Loucy (cell line): ENCODE data around the gene MRPL42.

Experiments
- H2AFZ ChIP-seq: fragments of 200-600 bp; sonication (generic); 2 replicates; pipeline ENCODE4 v1.6.0; 2016; ENCODE audit warnings: antibody characterized with exemption, mild to moderate bottlenecking, low read length, moderate library complexity
- H3F3A ChIP-seq: fragments of 200-600 bp; 2 replicates; pipeline ENCODE4 v1.6.0; 2016; ENCODE audit warnings: antibody characterized with exemption, low read depth, mild to moderate bottlenecking
- H3K27me3 ChIP-seq: fragments of 200-600 bp; sonication (generic); 2 replicates; pipeline ENCODE4 v1.6.1; 2014; ENCODE audit warnings: low read length, mild to moderate bottlenecking; ENCODE audit not compliant: insufficient read depth, poor library complexity, severe bottlenecking
- H3K36me3 ChIP-seq: fragments of 200-600 bp; sonication (generic); 2 replicates; pipeline ENCODE4 v1.6.1; 2016; ENCODE audit warnings: low read length; ENCODE audit not compliant: insufficient read depth
- H3K4me1 ChIP-seq: fragments of 200-600 bp; sonication (generic); 2 replicates; pipeline ENCODE4 v1.5.1; 2014; ENCODE audit warnings: low read length, mild to moderate bottlenecking; ENCODE audit not compliant: insufficient read depth, poor library complexity, severe bottlenecking
- H3K4me2 ChIP-seq: fragments of 200-600 bp; sonication (generic); 2 replicates; pipeline ENCODE4 v1.6.0; 2014; ENCODE audit warnings: antibody characterized with exemption, low read length, low read depth, mild to moderate bottlenecking; ENCODE audit not compliant: poor library complexity, severe bottlenecking
- H3K4me3 ChIP-seq: fragments of 200-600 bp; sonication (generic); 2 replicates; pipeline ENCODE4 v1.5.1; 2014; ENCODE audit warnings: low read length, mild to moderate bottlenecking, mixed read lengths; ENCODE audit not compliant: poor library complexity, severe bottlenecking
- H3K79me2 ChIP-seq: fragments of 200-600 bp; sonication (generic); 2 replicates; pipeline ENCODE4 v1.6.1; 2014; ENCODE audit warnings: low read length; ENCODE audit not compliant: insufficient read depth
- H3K9ac ChIP-seq: fragments of 200-600 bp; sonication (generic); 2 replicates; pipeline ENCODE4 v1.6.0; 2014; ENCODE audit warnings: mild to moderate bottlenecking, low read depth, low read length, moderate library complexity; ENCODE audit not compliant: poor library complexity, severe bottlenecking
- H3K9me2 ChIP-seq: fragments of 200-600 bp; sonication (generic); replicated peaks from 2 replicates; pipeline ENCODE4 v1.6.1; 2016; ENCODE audit warnings: low read depth, low read length, mixed read lengths
- H3K9me3 ChIP-seq: fragments of 200-600 bp; sonication (generic); 2 replicates; pipeline ENCODE4 v1.6.1; 2014; ENCODE audit warnings: mild to moderate bottlenecking, antibody characterized with exemption, low read length, low read depth; ENCODE audit not compliant: insufficient read depth
- H4K20me1 ChIP-seq: fragments of 200-600 bp; sonication (generic); 2 replicates; pipeline ENCODE4 v1.6.0; 2014; ENCODE audit warnings: antibody characterized with exemption, low read length, mild to moderate bottlenecking; ENCODE audit not compliant: insufficient read depth, poor library complexity, severe bottlenecking
- EZH2phosphoT487 ChIP-seq: fragments of 200-600 bp; IDR thresholded peaks from 2 replicates; pipeline ENCODE4 v1.6.1; 2018; ENCODE audit warnings: antibody characterized with exemption, mild to moderate bottlenecking, moderate library complexity, borderline replicate concordance
- TF ChIP-seq, protein P1 (sequence below): fragments of 200-600 bp; sonication (generic); conservative IDR thresholded peaks from 2 replicates; pipeline ENCODE4 v1.5.1; 2014; ENCODE audit warnings: mild to moderate bottlenecking, antibody characterized with exemption, low read length

Gene MRPL42

DNA sequence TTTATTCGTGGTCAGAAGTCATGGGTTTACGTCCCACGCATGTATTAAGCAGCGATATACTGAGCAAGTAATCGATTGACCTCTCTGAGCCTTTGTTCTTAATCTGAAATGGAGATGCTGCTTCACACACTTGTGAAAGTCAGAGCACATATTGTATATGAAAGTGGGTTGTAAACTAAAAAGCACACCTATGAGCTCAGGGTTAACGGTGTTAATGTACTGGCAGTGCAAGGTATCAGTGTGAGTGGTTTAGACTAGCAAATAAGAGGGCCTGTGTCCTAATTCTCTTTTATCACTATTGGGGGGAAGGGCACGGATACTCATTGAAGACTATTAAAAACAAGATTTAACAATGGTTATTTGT is 676 bp downstream of the MRPL42 start:
- TF ChIP-seq, protein P1, sequence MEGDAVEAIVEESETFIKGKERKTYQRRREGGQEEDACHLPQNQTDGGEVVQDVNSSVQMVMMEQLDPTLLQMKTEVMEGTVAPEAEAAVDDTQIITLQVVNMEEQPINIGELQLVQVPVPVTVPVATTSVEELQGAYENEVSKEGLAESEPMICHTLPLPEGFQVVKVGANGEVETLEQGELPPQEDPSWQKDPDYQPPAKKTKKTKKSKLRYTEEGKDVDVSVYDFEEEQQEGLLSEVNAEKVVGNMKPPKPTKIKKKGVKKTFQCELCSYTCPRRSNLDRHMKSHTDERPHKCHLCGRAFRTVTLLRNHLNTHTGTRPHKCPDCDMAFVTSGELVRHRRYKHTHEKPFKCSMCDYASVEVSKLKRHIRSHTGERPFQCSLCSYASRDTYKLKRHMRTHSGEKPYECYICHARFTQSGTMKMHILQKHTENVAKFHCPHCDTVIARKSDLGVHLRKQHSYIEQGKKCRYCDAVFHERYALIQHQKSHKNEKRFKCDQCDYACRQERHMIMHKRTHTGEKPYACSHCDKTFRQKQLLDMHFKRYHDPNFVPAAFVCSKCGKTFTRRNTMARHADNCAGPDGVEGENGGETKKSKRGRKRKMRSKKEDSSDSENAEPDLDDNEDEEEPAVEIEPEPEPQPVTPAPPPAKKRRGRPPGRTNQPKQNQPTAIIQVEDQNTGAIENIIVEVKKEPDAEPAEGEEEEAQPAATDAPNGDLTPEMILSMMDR = no peak
- TF ChIP-seq EZH2phosphoT487 = no peak
- Histone ChIP-seq H3K9ac (peak overlapping the region; percentile 94), H3K27me3 (no peaks in the 10 kb centered on the region), H3K9me3 (no peaks in the 10 kb centered on the region), H3K79me2 (peaks cover 54% of the 10 kb centered on the region), H3K9me2 (no peaks in the 10 kb centered on the region), H3F3A (no peaks in the 10 kb centered on the region), H4K20me1 (peaks cover 43% of the 10 kb centered on the region), H3K4me1 (peaks cover 42% of the 10 kb centered on the region), H3K4me3 (peak overlapping the region; percentile 98), H3K4me2 (peak overlapping the region; percentile 95), H3K36me3 (no peaks in the 10 kb centered on the region), H2AFZ (peak overlapping the region; percentile 93)

DNA sequence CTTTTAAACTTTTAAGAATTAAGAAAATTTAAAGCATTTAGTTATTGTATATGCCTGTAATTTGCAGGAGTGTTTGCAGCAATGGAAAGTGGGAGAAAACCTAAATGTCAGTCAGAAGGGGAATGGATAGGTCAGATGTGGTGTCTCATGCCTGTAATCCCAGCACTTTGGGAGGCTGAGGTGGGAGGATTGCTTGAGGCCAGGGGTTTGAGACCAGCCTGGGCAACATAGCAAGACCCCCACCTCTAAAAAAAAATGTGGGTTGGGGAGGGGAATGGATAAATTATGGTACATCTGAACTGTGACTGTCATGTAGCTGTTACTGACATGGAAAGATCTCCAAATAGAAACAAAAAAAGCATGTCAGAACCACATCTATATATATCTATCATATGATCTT is 2.1 kb downstream of the MRPL42 start:
- Histone ChIP-seq H3K9me3 (no peaks in the 10 kb centered on the region), H3K9ac (peak overlapping the region; percentile 94), H3K36me3 (peaks cover 5% of the 10 kb centered on the region; the same call in 1 of the 2 replicates), H3K4me2 (peak overlapping the region; percentile 95), H4K20me1 (peaks cover 43% of the 10 kb centered on the region), H3K4me3 (peak overlapping the region; percentile 98), H3K4me1 (peaks cover 42% of the 10 kb centered on the region), H3K9me2 (no peaks in the 10 kb centered on the region), H3K79me2 (peaks cover 63% of the 10 kb centered on the region), H2AFZ (no peak overlapping the region), H3K27me3 (no peaks in the 10 kb centered on the region), H3F3A (no peaks in the 10 kb centered on the region)
- no peak for TF ChIP-seq EZH2phosphoT487

- peaks cover 46% of the 10 kb centered on the region; the same call in 1 of the 2 replicates for H3K36me3 ChIP-seq
Observed at GRCh38 chr12:93476555-93476954, 9.2 kb downstream of the MRPL42 start.

More at GRCh38 chr12:93476555-93476954, 9.2 kb downstream of the MRPL42 start:
- Histone ChIP-seq H3K27me3 (no peaks in the 10 kb centered on the region), H3K4me2 (peak overlapping the region; percentile 11), H4K20me1 (peaks cover 12% of the 10 kb centered on the region), H3K9me2 (no peaks in the 10 kb centered on the region), H3K4me1 (peaks cover 15% of the 10 kb centered on the region), H3F3A (no peaks in the 10 kb centered on the region), H3K4me3 (no peak overlapping the region), H3K79me2 (peaks cover 28% of the 10 kb centered on the region), H3K9ac (no peak overlapping the region), H2AFZ (no peak overlapping the region), H3K9me3 (no peaks in the 10 kb centered on the region)
- no peak for TF ChIP-seq EZH2phosphoT487
- TF ChIP-seq, protein P1 = no peak
